Stimulated activated CD4-positive, alpha-beta T cell treated with anti-CD3 and anti-CD28 coated beads, TNF-alpha, amount 100 ng/mL, for 1 hour (primary cell): Measurements from ENCODE around the gene RAB24.
"Not testable (repeated sequence)": the region's sequence is repeated elsewhere in the genome, so short reads cannot be mapped to it uniquely, and the experiment has no call there.

Source experiments
- DNase-seq, 3 donors: peaks; one replicate each; pipeline ENCODE4 v3.0.0-alpha.2; 2020; ENCODE audit warnings: low read depth in 3 of 3, low spot score in 1 of 3

The RAB24 gene

DNA sequence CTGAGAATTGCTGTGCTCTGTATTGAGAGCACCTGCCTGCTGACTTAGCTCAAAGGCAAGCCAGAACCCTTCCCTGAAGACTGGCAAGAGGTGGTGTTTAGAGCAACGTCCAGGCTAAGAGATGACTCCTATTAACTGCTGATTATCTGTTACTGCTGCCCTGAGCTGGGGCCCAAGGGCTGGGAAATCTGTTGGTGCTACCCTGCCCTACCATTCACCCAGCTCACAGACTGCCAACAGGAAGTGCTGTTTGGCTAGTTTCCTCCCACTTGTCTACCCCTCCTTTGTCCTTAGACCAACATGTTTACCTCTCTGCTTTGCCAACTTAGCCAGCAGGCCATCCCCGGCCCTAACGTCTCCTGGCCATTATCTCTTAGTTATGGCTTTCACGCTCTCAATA lies 6.9 kb downstream of the RAB24 start:
- no peak for DNase-seq

DNA sequence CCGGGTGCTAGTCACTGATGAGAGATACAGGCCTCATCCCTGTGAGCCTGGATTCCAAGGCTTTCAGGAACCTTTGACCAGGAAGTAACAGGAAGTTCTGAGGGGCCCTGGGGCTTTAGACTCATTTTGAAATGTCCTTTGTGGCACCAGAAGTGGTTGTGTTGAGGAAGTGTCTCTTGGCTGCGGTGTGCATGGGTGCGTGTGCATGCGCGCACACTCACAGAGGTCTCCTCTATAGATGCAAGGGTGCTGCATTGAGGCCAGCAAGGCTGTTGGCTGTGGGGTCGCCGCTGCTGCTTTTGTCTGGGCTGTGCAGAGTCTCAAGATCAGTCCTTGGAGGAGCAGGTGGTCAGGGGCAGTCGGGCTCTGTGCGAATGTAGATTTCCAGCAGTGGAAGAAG lies 7.6 kb downstream of the RAB24 start:
- no peak for DNase-seq

DNA sequence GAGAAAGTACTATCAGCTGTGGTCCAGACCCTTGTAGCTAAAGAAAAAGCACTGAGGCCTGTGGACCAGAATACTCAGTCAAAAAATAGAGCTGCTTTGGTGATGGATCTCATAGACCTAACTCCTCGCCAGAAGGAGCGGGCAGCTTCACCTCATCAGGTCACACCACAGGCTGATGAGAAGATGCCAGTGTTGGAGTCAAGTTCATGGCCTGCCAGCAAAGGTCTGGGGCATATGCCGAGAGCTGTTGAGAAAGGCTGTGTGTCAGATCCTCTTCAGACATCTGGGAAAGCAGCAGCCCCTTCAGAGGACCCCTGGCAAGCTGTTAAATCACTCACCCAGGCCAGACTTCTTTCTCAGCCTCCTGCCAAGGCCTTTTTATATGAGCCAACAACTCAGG lies 8.9 kb downstream of the RAB24 start:
- no peak for DNase-seq

DNA sequence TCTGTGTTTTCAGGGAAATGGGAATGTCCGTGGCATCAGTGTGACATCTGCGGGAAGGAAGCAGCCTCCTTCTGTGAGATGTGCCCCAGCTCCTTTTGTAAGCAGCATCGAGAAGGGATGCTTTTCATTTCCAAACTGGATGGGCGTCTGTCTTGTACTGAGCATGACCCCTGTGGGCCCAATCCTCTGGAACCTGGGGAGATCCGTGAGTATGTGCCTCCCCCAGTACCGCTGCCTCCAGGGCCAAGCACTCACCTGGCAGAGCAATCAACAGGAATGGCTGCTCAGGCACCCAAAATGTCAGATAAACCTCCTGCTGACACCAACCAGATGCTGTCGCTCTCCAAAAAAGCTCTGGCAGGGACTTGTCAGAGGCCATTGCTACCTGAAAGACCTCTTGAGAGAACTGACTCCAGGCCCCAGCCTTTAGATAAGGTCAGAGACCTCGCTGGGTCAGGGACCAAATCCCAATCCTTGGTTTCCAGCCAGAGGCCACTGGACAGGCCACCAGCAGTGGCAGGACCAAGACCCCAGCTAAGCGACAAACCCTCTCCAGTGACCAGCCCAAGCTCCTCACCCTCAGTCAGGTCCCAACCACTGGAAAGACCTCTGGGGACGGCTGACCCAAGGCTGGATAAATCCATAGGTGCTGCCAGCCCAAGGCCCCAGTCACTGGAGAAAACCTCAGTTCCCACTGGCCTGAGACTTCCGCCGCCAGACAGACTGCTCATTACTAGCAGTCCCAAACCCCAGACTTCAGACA lies 9.5 kb downstream of the RAB24 start:
- no peak for DNase-seq

DNA sequence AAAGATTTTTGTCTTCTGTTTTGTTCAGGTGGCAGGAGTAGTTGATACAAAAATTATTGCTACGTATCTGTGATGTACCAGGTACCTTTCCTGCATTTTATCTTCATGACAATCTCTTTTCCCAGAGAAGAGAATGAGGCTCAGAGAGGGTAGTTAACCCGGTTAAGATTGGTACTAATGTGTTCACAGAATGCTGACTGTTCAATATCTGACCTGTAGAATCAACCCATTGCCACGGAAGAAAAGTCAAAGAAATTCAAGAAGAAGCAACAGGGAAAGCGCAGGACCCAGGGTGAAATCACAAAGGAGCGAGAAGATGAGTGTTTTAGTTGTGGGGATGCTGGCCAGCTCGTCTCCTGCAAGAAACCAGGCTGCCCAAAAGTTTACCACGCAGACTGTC lies 11.8 kb downstream of the RAB24 start:
- DNase-seq = no peak

DNA sequence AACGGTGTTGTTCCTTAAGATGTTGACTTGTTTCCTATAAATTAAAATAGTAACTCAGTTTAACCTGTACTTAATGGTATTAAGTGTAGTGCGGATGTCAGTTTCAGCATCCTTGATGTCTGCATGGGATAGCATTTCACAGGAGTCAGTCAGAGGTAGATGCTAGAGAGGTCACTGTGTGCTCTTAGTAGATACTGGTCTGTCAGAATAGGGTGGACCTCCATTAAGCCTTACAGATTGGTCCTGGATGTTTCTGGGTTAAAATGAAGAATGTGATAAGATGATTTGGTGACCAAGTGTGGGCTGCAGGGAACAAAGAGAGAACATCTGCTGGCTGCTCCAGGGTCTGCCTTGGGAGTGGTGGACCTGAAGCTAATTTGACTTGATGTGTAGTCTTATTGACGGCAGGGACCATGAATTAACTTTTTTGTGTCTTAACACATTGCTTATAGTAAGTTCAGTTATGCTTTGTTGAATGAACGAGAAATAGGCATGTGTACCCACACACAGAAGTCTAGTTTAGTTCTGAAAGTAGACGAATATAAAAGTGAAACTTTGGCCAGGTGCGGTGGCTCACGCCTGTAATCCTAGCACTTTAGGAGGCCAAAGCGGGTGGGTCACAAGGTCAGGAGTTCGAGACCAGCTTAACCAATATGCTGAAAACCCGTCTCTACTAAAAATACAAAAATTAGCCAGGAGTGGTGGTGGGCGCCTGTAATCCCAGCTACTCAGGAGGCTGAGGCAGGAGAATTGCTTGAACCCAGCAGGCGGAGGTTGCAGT lies 12.5 kb downstream of the RAB24 start:
- DNase-seq = no peak

- no peak for DNase-seq
Observed at GRCh38 chr5:177288191-177288590, 15.3 kb downstream of the RAB24 start.

DNA sequence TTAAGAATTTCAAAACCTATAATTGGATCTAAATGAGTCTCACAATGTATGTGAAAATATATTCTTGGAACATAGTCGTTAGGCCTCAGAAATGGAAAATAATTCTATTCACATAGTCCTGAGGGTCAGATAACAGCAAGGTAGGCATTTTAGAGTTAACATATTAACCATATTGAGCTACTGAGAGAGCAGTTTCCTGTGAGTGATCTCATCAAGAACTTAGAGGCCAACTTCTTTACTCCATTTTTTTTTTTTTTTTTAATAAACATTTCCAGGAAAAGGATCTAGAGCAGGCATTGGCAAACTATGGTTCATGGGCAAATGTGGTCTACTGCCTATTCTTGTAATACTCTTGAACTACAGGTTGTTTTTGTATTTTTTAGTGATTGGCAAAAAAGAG lies 26.6 kb downstream of the RAB24 start:
- DNase-seq = no peak

GRCh38 chr5:177275883-177276282 lies 27.6 kb downstream of the RAB24 start:
- no peak for DNase-seq

- DNase-seq = no peak
Observed at GRCh38 chr5:177271113-177271512, 32.4 kb downstream of the RAB24 start.

GRCh38 chr5:177270653-177271052 lies 32.9 kb downstream of the RAB24 start:
- DNase-seq = no peak

DNA sequence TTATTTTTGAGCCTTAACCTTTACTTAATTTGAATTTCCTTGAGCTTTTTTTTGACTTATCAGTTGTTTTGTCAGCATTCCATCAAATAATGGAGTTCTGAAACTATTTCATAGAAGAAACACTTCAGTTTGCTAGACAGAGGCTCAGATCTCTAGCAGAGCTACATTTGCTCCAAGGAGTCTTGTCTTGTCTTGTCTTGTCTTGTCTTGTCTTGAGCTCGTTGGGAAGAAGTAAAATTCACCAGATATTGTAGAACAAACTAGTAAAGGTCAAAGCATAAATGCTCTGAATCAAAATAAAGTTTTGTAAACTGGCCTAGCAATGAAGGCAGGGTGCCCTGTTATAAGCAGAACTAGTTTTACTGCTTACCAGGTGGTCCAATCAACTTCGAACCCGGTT lies 33.5 kb downstream of the RAB24 start:
- DNase-seq = no peak

GRCh38 chr5:177269232-177269895 lies 34.2 kb downstream of the RAB24 start:
- no peak for DNase-seq

DNA sequence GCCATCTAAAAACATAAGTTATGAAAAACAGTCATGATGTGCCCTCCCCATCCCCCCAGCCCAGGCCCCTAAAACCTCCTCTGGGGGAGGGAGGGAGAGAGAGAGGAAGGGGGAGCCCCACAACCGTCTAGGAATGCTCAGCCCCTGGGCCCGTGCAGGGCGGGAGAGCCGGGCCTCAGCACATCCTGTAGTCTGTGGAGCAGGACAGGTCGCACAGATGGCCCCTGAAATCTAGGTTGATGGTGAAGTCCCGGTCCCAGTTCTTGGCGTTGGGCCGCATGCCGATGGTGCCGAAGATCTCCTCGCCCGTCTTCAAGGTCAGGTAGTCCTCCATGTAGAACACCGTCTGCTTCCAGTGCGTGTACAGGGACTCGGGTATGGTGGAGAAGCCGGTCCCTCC lies 38.1 kb downstream of the RAB24 start:
- no peak for DNase-seq

- DNase-seq = no peak
Observed at GRCh38 chr5:177264178-177264577, 39.3 kb downstream of the RAB24 start.

GRCh38 chr5:177261510-177261909 lies 42.0 kb downstream of the RAB24 start:
- DNase-seq = no peak

DNA sequence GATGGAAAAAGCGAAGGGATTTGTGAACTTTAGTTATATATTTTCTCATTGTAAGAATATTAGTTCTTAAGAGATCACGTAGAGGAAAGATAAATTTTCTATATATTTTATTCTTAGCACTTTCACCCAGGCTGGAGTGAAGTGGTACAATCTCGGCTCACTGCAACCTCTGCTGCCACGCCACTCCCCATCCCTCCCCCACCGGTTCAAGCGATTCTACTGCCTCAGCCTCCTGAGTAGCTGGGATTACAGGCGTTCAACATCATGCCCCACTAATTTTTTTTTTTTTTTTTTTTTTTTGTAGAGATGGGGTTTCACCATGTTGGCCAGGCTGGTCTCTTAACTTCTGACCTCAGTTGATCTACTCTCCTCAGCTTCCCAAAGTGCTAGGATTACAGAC lies 42.6 kb downstream of the RAB24 start:
- no peak for DNase-seq

- not testable (repeated sequence) for DNase-seq
Observed at GRCh38 chr5:177258711-177259110, 44.8 kb downstream of the RAB24 start.

DNA sequence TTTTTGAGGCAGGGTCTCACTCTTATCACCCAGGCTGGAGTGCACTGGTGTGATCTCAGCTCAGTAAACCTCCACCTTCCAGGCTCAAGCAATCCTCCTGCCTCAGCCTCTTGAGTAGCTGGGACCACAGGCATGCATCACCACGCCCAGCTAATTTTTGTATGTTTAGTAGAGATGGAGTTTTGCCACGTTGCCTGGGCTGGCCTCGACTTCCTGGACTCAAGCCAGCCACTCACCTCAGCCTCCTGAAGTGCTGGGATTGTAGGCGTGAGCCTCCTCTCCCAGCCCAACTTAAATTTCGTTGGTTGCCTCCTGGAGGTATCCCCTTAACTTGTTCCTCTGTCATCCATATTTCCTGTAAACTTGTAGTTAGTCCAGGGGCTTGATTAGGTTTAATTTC lies 47.2 kb downstream of the RAB24 start:
- no peak for DNase-seq

GRCh38 chr5:177253252-177253651 lies 50.3 kb downstream of the RAB24 start:
- DNase-seq = no peak
